ENCODE data around the gene TPGS1. TPM values are rescaled to one million over a fixed set of nuclear protein-coding genes. Genes with fewer than 3 reads are reported as not detected.
A peak's percentile ranks its signal among the peaks of the same experiment; 100 is the strongest.

The TPGS1 gene
- total RNA-seq, 2 donors from 2014 or later: 24.3 to 24.8 TPM

- Mint-ChIP-seq H3K27me3 (no peaks in the 10 kb centered on the region), H3K36me3 (ENCODE audit: low read depth) (no peaks in the 10 kb centered on the region), H3K4me1 (peaks cover 37% of the 10 kb centered on the region), H3K27ac (peak overlapping the region; percentile 99), H3K4me3 (peak overlapping the region; percentile 97)
- DNase-seq (peak; percentile 80 to 95 (median 82)), ATAC-seq (peak; percentile 54)
- no peaks in the 10 kb centered on the region for H3K9me3 ChIP-seq (ENCODE audit: control insufficient read depth, low read length, poor library complexity, severe bottlenecking)
These were observed 3.4 kb downstream of the TPGS1 start for GRCh38 chr19:510606-511100.

- peaks cover 37% of the 10 kb centered on the region for H3K4me1 Mint-ChIP-seq
- H3K4me3 Mint-ChIP-seq: peak overlapping the region; percentile 97
- no peaks in the 10 kb centered on the region for H3K27me3 Mint-ChIP-seq
- H3K36me3 Mint-ChIP-seq (ENCODE audit: low read depth): no peaks in the 10 kb centered on the region
- H3K27ac Mint-ChIP-seq: peak overlapping the region; percentile 99
- H3K9me3 ChIP-seq (ENCODE audit: control insufficient read depth, low read length, poor library complexity, severe bottlenecking): no peaks in the 10 kb centered on the region
- peak; percentile 68 for ATAC-seq
- peak; percentile 81 to 91 (median 84) for DNase-seq
These were observed 4.0 kb downstream of the TPGS1 start for GRCh38 chr19:511101-511851.

- Mint-ChIP-seq H3K4me1 (peaks cover 38% of the 10 kb centered on the region), H3K27me3 (no peaks in the 10 kb centered on the region)
These were observed 5.5 kb downstream of the TPGS1 start for GRCh38 chr19:512547-513365.

GRCh38 chr19:513368-514165, 6.3 kb downstream of the TPGS1 start:
- DNase-seq: no peak
- no peak for ATAC-seq
- Mint-ChIP-seq H3K36me3 (ENCODE audit: low read depth) (no peaks in the 10 kb centered on the region), H3K4me3 (no peak overlapping the region), H3K4me1 (peaks cover 30% of the 10 kb centered on the region), H3K27ac (peak overlapping the region; percentile 99), H3K27me3 (no peaks in the 10 kb centered on the region)
- H3K9me3 ChIP-seq (ENCODE audit: control insufficient read depth, low read length, poor library complexity, severe bottlenecking): no peaks in the 10 kb centered on the region

More at GRCh38 chr19:512547-513365, 5.5 kb downstream of the TPGS1 start:
- DNase-seq (no peak), ATAC-seq (no peak)
- no peaks in the 10 kb centered on the region for H3K9me3 ChIP-seq (ENCODE audit: control insufficient read depth, low read length, poor library complexity, severe bottlenecking)
- H3K4me3 Mint-ChIP-seq: peak overlapping the region; percentile 97
- peak overlapping the region; percentile 99 for H3K27ac Mint-ChIP-seq
- H3K36me3 Mint-ChIP-seq (ENCODE audit: low read depth): no peaks in the 10 kb centered on the region

- DNase-seq (no peak), ATAC-seq (no peak)
- Mint-ChIP-seq H3K36me3 (ENCODE audit: low read depth) (no peaks in the 10 kb centered on the region), H3K27ac (peak overlapping the region; percentile 91), H3K27me3 (no peaks in the 10 kb centered on the region), H3K4me3 (no peak overlapping the region), H3K4me1 (peaks cover 25% of the 10 kb centered on the region)
- no peaks in the 10 kb centered on the region for H3K9me3 ChIP-seq (ENCODE audit: control insufficient read depth, low read length, poor library complexity, severe bottlenecking)
These were observed 6.9 kb downstream of the TPGS1 start for GRCh38 chr19:514166-514663.

GRCh38 chr19:517721-518597, 10.7 kb downstream of the TPGS1 start:
- Mint-ChIP-seq H3K4me1 (peaks cover 12% of the 10 kb centered on the region), H3K27ac (no peak overlapping the region), H3K4me3 (no peak overlapping the region), H3K36me3 (ENCODE audit: low read depth) (no peaks in the 10 kb centered on the region), H3K27me3 (no peaks in the 10 kb centered on the region)
- no peak for ATAC-seq
- no peak for DNase-seq
- no peaks in the 10 kb centered on the region for H3K9me3 ChIP-seq (ENCODE audit: control insufficient read depth, low read length, poor library complexity, severe bottlenecking)

GRCh38 chr19:518598-519231, 11.4 kb downstream of the TPGS1 start:
- peaks cover 12% of the 10 kb centered on the region for H3K4me1 Mint-ChIP-seq
- no peak overlapping the region for H3K27ac Mint-ChIP-seq
- H3K27me3 Mint-ChIP-seq: no peaks in the 10 kb centered on the region
- no peaks in the 10 kb centered on the region for H3K36me3 Mint-ChIP-seq (ENCODE audit: low read depth)
- H3K4me3 Mint-ChIP-seq: peak overlapping the region; percentile 28
- DNase-seq: peak; percentile 35 to 54 (median 43)
- no peaks in the 10 kb centered on the region for H3K9me3 ChIP-seq (ENCODE audit: control insufficient read depth, low read length, poor library complexity, severe bottlenecking)
- peak; percentile 94 for ATAC-seq

GRCh38 chr19:519449-519865, 12.2 kb downstream of the TPGS1 start:
- H3K27me3 Mint-ChIP-seq: no peaks in the 10 kb centered on the region
- H3K9me3 ChIP-seq (ENCODE audit: control insufficient read depth, low read length, poor library complexity, severe bottlenecking): no peaks in the 10 kb centered on the region
- H3K36me3 Mint-ChIP-seq (ENCODE audit: low read depth): no peaks in the 10 kb centered on the region
- peak overlapping the region; percentile 49 for H3K27ac Mint-ChIP-seq
- no peak overlapping the region for H3K4me3 Mint-ChIP-seq
- ATAC-seq: no peak
- H3K4me1 Mint-ChIP-seq: peaks cover 6% of the 10 kb centered on the region
- no peak for DNase-seq

- H3K27me3 Mint-ChIP-seq: no peaks in the 10 kb centered on the region
- no peak overlapping the region for H3K4me3 Mint-ChIP-seq
- ATAC-seq: no peak
- H3K9me3 ChIP-seq (ENCODE audit: control insufficient read depth, low read length, poor library complexity, severe bottlenecking): no peaks in the 10 kb centered on the region
- H3K27ac Mint-ChIP-seq: no peak overlapping the region
- no peak for DNase-seq
- no peaks in the 10 kb centered on the region for H3K36me3 Mint-ChIP-seq (ENCODE audit: low read depth)
- H3K4me1 Mint-ChIP-seq: no peaks in the 10 kb centered on the region
These were observed 15.4 kb downstream of the TPGS1 start for GRCh38 chr19:522726-523125.

- no peak for ATAC-seq
- Mint-ChIP-seq H3K27me3 (no peaks in the 10 kb centered on the region), H3K27ac (no peak overlapping the region), H3K4me3 (no peak overlapping the region), H3K36me3 (ENCODE audit: low read depth) (no peaks in the 10 kb centered on the region), H3K4me1 (no peaks in the 10 kb centered on the region)
- no peak for DNase-seq
- H3K9me3 ChIP-seq (ENCODE audit: control insufficient read depth, low read length, poor library complexity, severe bottlenecking): no peaks in the 10 kb centered on the region
These were observed 16.9 kb downstream of the TPGS1 start for GRCh38 chr19:524062-524674.

GRCh38 chr19:525029-525428, 17.7 kb downstream of the TPGS1 start:
- peaks cover under 1% of the 10 kb centered on the region for H3K4me1 Mint-ChIP-seq
- H3K9me3 ChIP-seq (ENCODE audit: control insufficient read depth, low read length, poor library complexity, severe bottlenecking): no peaks in the 10 kb centered on the region
- H3K4me3 Mint-ChIP-seq: no peak overlapping the region
- DNase-seq (no peak), ATAC-seq (no peak)
- H3K27me3 Mint-ChIP-seq: no peaks in the 10 kb centered on the region
- no peaks in the 10 kb centered on the region for H3K36me3 Mint-ChIP-seq (ENCODE audit: low read depth)
- no peak overlapping the region for H3K27ac Mint-ChIP-seq
